ENCODE data around the gene WDR86. TPM values are rescaled to one million over a fixed set of nuclear protein-coding genes. Genes with fewer than 3 reads are reported as not detected.

Gene WDR86
- total RNA-seq, 6 donors from 2014 or later = 1.1 to 17.4 (median 3.9) TPM

- TF ChIP-seq POLR2AphosphoS5 (IDR thresholded peaks at IDR 0.05) = no peak
- TF ChIP-seq, protein P1, sequence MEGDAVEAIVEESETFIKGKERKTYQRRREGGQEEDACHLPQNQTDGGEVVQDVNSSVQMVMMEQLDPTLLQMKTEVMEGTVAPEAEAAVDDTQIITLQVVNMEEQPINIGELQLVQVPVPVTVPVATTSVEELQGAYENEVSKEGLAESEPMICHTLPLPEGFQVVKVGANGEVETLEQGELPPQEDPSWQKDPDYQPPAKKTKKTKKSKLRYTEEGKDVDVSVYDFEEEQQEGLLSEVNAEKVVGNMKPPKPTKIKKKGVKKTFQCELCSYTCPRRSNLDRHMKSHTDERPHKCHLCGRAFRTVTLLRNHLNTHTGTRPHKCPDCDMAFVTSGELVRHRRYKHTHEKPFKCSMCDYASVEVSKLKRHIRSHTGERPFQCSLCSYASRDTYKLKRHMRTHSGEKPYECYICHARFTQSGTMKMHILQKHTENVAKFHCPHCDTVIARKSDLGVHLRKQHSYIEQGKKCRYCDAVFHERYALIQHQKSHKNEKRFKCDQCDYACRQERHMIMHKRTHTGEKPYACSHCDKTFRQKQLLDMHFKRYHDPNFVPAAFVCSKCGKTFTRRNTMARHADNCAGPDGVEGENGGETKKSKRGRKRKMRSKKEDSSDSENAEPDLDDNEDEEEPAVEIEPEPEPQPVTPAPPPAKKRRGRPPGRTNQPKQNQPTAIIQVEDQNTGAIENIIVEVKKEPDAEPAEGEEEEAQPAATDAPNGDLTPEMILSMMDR (IDR thresholded peaks at IDR 0.05) = no peak
- TF ChIP-seq POLR2A (IDR thresholded peaks at IDR 0.05) = no peak
- no peak for TF ChIP-seq EP300 (IDR thresholded peaks at IDR 0.05)
- H3K4me3 ChIP-seq = no peak overlapping the region
- no peaks in the 10 kb centered on the region for H3K27me3 ChIP-seq
- 66 to 75% methylated on average over 8 of the region's 8 CpGs for WGBS, 2 donors
- peaks cover 31 to 78% (median 47%) of the 10 kb centered on the region in 4 donors for H3K36me3 ChIP-seq
- ATAC-seq (ENCODE audit: low FRiP score in 2 of 2) = peak in 1 of 2 donors; percentile 56
- peak overlapping the region in 1 of 4 donors; percentile 89 for H3K27ac ChIP-seq
- DNase-seq = no peak
- peaks cover 13 to 23% (median 17%) of the 10 kb centered on the region in 4 donors for H3K4me1 ChIP-seq
- H3K9me3 ChIP-seq = no peaks in the 10 kb centered on the region
Observed at GRCh38 chr7:151351027-151351426, 58.8 kb downstream of the WDR86 start.

DNA sequence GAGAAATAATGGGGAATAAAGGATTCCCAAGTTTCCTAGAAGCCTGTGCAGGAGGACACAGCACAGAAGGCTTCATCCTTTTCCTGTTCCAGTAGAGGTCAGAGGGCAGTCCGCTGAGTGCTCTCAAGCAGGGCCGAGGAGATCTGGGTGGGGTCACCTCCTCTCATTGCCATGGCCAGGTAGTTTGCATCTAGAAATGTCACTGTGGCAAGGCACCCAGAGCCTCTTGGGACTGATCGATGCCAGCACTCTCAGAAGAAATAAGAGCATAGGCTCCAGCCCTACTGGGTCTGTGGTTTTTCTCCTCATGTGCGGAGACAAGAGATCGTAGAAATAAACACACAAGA is 60.4 kb downstream of the WDR86 start:
- Histone ChIP-seq H3K4me1 (peaks cover 13 to 23% (median 17%) of the 10 kb centered on the region in 4 donors), H3K36me3 (peaks cover 29 to 78% (median 45%) of the 10 kb centered on the region in 4 donors), H3K4me3 (peak overlapping the region in 3 of 4 donors; percentile 39 to 53 (median 48)), H3K27me3 (no peaks in the 10 kb centered on the region), H3K27ac (peak overlapping the region; percentile 81 to 89 (median 88)), H3K9me3 (no peaks in the 10 kb centered on the region)
- 40 to 43% methylated on average over 5 of the region's 5 CpGs for WGBS, 2 donors
- TF ChIP-seq POLR2AphosphoS5 (IDR thresholded peaks at IDR 0.05) (no peak), EP300 (IDR thresholded peaks at IDR 0.05) (no peak), POLR2A (IDR thresholded peaks at IDR 0.05) (no peak)
- TF ChIP-seq, protein P1 (IDR thresholded peaks at IDR 0.05) = no peak
- ATAC-seq (ENCODE audit: low FRiP score in 2 of 2) = peak; percentile 31 to 75
- DNase-seq = peak in 1 of 2 donors; percentile 50

DNA sequence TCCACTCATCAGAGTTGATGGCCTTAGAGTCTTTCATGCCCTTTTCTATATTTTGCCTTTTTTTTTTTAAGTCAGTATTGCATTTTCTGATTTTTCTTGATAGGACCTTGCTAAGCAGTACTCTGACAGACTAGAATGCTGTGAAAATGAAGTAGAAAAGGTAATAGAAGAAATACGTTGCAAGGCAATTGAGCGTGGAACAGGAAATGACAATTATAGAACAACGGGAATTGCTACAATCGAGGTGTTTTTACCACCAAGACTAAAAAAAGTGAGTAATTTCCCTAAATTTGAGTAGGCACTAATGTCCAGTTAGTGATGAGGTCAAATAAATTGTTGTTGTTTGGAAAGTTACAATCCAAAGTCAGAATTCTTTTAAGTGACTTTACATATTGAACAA is 60.9 kb downstream of the WDR86 start:
- no peak for ATAC-seq (ENCODE audit: low FRiP score in 2 of 2)
- H3K36me3 ChIP-seq = peaks cover 28 to 76% (median 45%) of the 10 kb centered on the region in 4 donors
- H3K27ac ChIP-seq = peak overlapping the region; percentile 81 to 89 (median 88)
- H3K9me3 ChIP-seq = no peaks in the 10 kb centered on the region
- TF ChIP-seq POLR2A (IDR thresholded peaks at IDR 0.05) (no peak), EP300 (IDR thresholded peaks at IDR 0.05) (no peak), POLR2AphosphoS5 (IDR thresholded peaks at IDR 0.05) (no peak)
- TF ChIP-seq, protein P1 (IDR thresholded peaks at IDR 0.05) = no peak
- H3K4me3 ChIP-seq = no peak overlapping the region
- peaks cover 13 to 23% (median 17%) of the 10 kb centered on the region in 4 donors for H3K4me1 ChIP-seq
- 59 to 75% methylated on average over 4 of the region's 4 CpGs for WGBS, 2 donors
- H3K27me3 ChIP-seq = no peaks in the 10 kb centered on the region
- no peak for DNase-seq

- peaks cover 21 to 37% (median 30%) of the 10 kb centered on the region in 4 donors for H3K4me1 ChIP-seq
Observed at GRCh38 chr7:151347200-151347599, 62.6 kb downstream of the WDR86 start.

More at GRCh38 chr7:151347200-151347599, 62.6 kb downstream of the WDR86 start:
- H3K36me3 ChIP-seq = peaks cover 13 to 58% (median 32%) of the 10 kb centered on the region in 4 donors
- no peak overlapping the region for H3K27ac ChIP-seq
- no peak for TF ChIP-seq EP300 (IDR thresholded peaks at IDR 0.05)
- TF ChIP-seq POLR2AphosphoS5 (IDR thresholded peaks at IDR 0.05) = no peak
- TF ChIP-seq, protein P1 (IDR thresholded peaks at IDR 0.05) = no peak
- TF ChIP-seq POLR2A (IDR thresholded peaks at IDR 0.05) = no peak
- no peak overlapping the region for H3K4me3 ChIP-seq
- ATAC-seq (ENCODE audit: low FRiP score in 2 of 2) (no peak), DNase-seq (no peak)
- WGBS, 2 donors = 94 to 96% methylated on average over 6 of the region's 6 CpGs
- no peaks in the 10 kb centered on the region for H3K9me3 ChIP-seq
- no peaks in the 10 kb centered on the region for H3K27me3 ChIP-seq

All from upper lobe of left lung (tissue), 6 donors.